H1 (cell line): ENCODE measurements around the gene MYL9. TPM values are rescaled to one million over a fixed set of nuclear protein-coding genes. Genes with fewer than 3 reads are reported as not detected.

Source experiments
- CTCF ChIA-PET: fragments of 300-600 bp; sonication (Branson Sonifier 250); formaldehyde crosslinking; loops from one replicate; lab custom pipeline; 2021; ENCODE audit not compliant: partially characterized antibody; lab: Charles Lee
- POLR2A ChIA-PET: fragments of 300-600 bp; sonication (Branson Sonifier 250); formaldehyde crosslinking; loops from one replicate; lab custom pipeline; 2021; ENCODE audit warnings: inconsistent platforms; ENCODE audit not compliant: partially characterized antibody; lab: Charles Lee
- DNase-seq, 2 experiments: peaks; one replicate each; pipeline versions ENCODE4 v3.0.0 to v3.0.0-alpha.2; 2010 to 2022; ENCODE audit warnings: low spot score in 2 of 2, low read depth in 1 of 2, mixed read lengths in 1 of 2
- FAIRE-seq: peaks from 2 replicates; lab custom pipeline; 2011; peaks lifted over from hg19 to GRCh38; lab: Jason Lieb, UNC
- H2AFZ ChIP-seq: 2 replicates; pipeline ENCODE4 v1.8.1; 2012; ENCODE audit warnings: low read length, inconsistent platforms
- H2AK5ac ChIP-seq: 2 replicates; pipeline ENCODE4 v1.6.1; 2013; ENCODE audit warnings: low read depth, low read length
- H2BK120ac ChIP-seq: replicated peaks from 2 replicates; pipeline ENCODE3; 2013; ENCODE audit warnings: low read depth, low read length, inconsistent platforms
- H2BK12ac ChIP-seq: 2 replicates; pipeline ENCODE4 v1.6.1; 2013; ENCODE audit warnings: low read depth, low read length
- H2BK15ac ChIP-seq: 2 replicates; pipeline ENCODE4 v1.6.1; 2013; ENCODE audit warnings: low read length
- H2BK20ac ChIP-seq: 2 replicates; pipeline ENCODE4 v1.6.1; 2013; ENCODE audit warnings: low read length
- H2BK5ac ChIP-seq: 2 replicates; pipeline ENCODE4 v1.6.1; 2013; ENCODE audit warnings: low read depth, low read length
- H3K14ac ChIP-seq: 2 replicates; pipeline ENCODE4 v1.6.1; 2013; ENCODE audit warnings: inconsistent platforms; ENCODE audit not compliant: insufficient read length
- H3K18ac ChIP-seq: 2 replicates; pipeline ENCODE4 v1.6.1; 2013; ENCODE audit warnings: low read length; ENCODE audit errors: extremely low read depth
- H3K23ac ChIP-seq: 2 replicates; pipeline ENCODE4 v1.6.1; 2013; ENCODE audit warnings: inconsistent platforms; ENCODE audit not compliant: insufficient read length
- H3K23me2 ChIP-seq: 2 replicates; pipeline ENCODE4 v1.6.1; 2013; ENCODE audit warnings: low read depth, low read length
- H3K27ac ChIP-seq: 2 replicates; pipeline ENCODE4 v1.6.1; 2011; ENCODE audit warnings: low read depth, low read length, inconsistent platforms
- H3K27me3 ChIP-seq, 4 experiments: replicated peaks in 1 of 4; 1 replicate in 1 of 4; 2 replicates in 3 of 4; pipeline versions ENCODE4 v1.6.1 to v1.8.1; 2011 to 2013; ENCODE audit warnings: low read length in 3 of 4, mild to moderate bottlenecking in 3 of 4, inconsistent platforms in 2 of 4, mixed read lengths in 2 of 4, moderate library complexity in 1 of 4; ENCODE audit not compliant: control insufficient read depth in 3 of 4, insufficient read depth in 3 of 4; ENCODE audit errors: extremely low read depth in 1 of 4
- H3K36me3 ChIP-seq, 4 experiments: 2 replicates each; pipeline versions ENCODE4 v1.6.1 to v1.8.1; 2011 to 2013; ENCODE audit warnings: mild to moderate bottlenecking in 4 of 4, low read length in 3 of 4, moderate library complexity in 2 of 4, control low read depth in 1 of 4, inconsistent platforms in 1 of 4; ENCODE audit not compliant: insufficient read depth in 4 of 4, control insufficient read depth in 2 of 4
- H3K4ac ChIP-seq: replicated peaks from 2 replicates; pipeline ENCODE3; 2013; ENCODE audit warnings: low read length, low read depth, mixed read lengths, inconsistent platforms; ENCODE audit not compliant: insufficient read length
- H3K4me1 ChIP-seq, 4 experiments: replicated peaks in 1 of 4; 1 replicate in 1 of 4; 2 replicates in 3 of 4; pipeline versions ENCODE4 v1.6.1 to v1.8.1; 2011 to 2013; ENCODE audit warnings: low read length in 3 of 4, inconsistent platforms in 2 of 4, mixed read lengths in 1 of 4; ENCODE audit not compliant: insufficient read depth in 4 of 4, control insufficient read depth in 3 of 4
- H3K4me2 ChIP-seq, 2 experiments: 2 replicates each; pipeline versions ENCODE4 v1.6.1 to v1.8.1; 2011 to 2013; ENCODE audit warnings: low read depth in 2 of 2, low read length in 2 of 2, control low read depth in 1 of 2, inconsistent platforms in 1 of 2, mild to moderate bottlenecking in 1 of 2; ENCODE audit not compliant: insufficient read depth in 1 of 2
- H3K4me3 ChIP-seq, 4 experiments: fragments of 200-600, 300-600 bp in 1 of 4; sonication (generic), shearing (Covaris generic), sonication (Bioruptor Twin) in 1 of 4; 2 replicates each; pipeline versions ENCODE4 v1.5.1 to v1.8.1; 2011 to 2016; ENCODE audit warnings: low read length in 4 of 4, low read depth in 3 of 4, control low read depth in 2 of 4, inconsistent platforms in 2 of 4, mild to moderate bottlenecking in 2 of 4, mixed read lengths in 1 of 4, moderate library complexity in 1 of 4; ENCODE audit not compliant: insufficient read depth in 2 of 4; ENCODE audit errors: extremely low read depth in 1 of 4
- H3K56ac ChIP-seq: replicated peaks from 2 replicates; pipeline ENCODE3; 2013; ENCODE audit warnings: low read depth, mild to moderate bottlenecking, mixed read lengths, low read length, inconsistent platforms; ENCODE audit not compliant: insufficient read length
- H3K79me1 ChIP-seq: 2 replicates; pipeline ENCODE4 v1.6.1; 2013; ENCODE audit warnings: low read depth, low read length, control low read depth
- H3K79me2 ChIP-seq, 2 experiments: 2 replicates each; pipeline versions ENCODE4 v1.6.1 to v1.8.1; 2012 to 2013; ENCODE audit warnings: low read length in 2 of 2, mild to moderate bottlenecking in 2 of 2, inconsistent platforms in 1 of 2; ENCODE audit not compliant: insufficient read depth in 2 of 2, control insufficient read depth in 1 of 2
- H3K9ac ChIP-seq, 4 experiments: replicated peaks in 1 of 4; 1 replicate in 1 of 4; 2 replicates in 3 of 4; pipeline versions ENCODE4 v1.6.1 to v1.8.1; 2011 to 2013; ENCODE audit warnings: low read depth in 3 of 4, low read length in 3 of 4, control low read depth in 2 of 4, mild to moderate bottlenecking in 2 of 4, moderate library complexity in 2 of 4, inconsistent platforms in 1 of 4; ENCODE audit errors: extremely low read depth in 1 of 4
- H3K9me3 ChIP-seq, 2 experiments: 2 replicates each; pipeline versions ENCODE4 v1.6.1 to v1.8.1; 2012 to 2013; ENCODE audit warnings: mild to moderate bottlenecking in 2 of 2, moderate library complexity in 2 of 2, control low read depth in 1 of 2, inconsistent platforms in 1 of 2, low read depth in 1 of 2, low read length in 1 of 2, mixed read lengths in 1 of 2; ENCODE audit not compliant: insufficient read depth in 2 of 2
- H4K20me1 ChIP-seq, 2 experiments: replicated peaks in 1 of 2; 2 replicates each; pipeline versions ENCODE3 to v1.8.1; 2011 to 2013; ENCODE audit warnings: inconsistent platforms in 2 of 2, low read length in 2 of 2, mild to moderate bottlenecking in 1 of 2; ENCODE audit not compliant: insufficient read depth in 2 of 2, control insufficient read depth in 1 of 2
- H4K5ac ChIP-seq: 2 replicates; pipeline ENCODE4 v1.6.1; 2013; ENCODE audit warnings: low read length, low read depth, mixed read lengths, inconsistent platforms; ENCODE audit not compliant: insufficient read length
- H4K8ac ChIP-seq: 2 replicates; pipeline ENCODE4 v1.8.0; 2013; ENCODE audit warnings: mild to moderate bottlenecking, moderate library complexity, low read length, inconsistent platforms; ENCODE audit not compliant: insufficient read depth; ENCODE audit errors: extremely low read depth
- H4K91ac ChIP-seq: replicated peaks from 2 replicates; pipeline ENCODE3; 2013; ENCODE audit warnings: low read length, mixed read lengths, inconsistent platforms; ENCODE audit not compliant: insufficient read length
- ASH2L ChIP-seq: fragments of 200-600, 300-600 bp; sonication (generic); IDR thresholded peaks from one replicate; pipeline ENCODE4 v1.7.1; 2017; ENCODE audit warnings: low read length
- CTCF ChIP-seq, 3 experiments: IDR thresholded peaks; 1 replicate in 2 of 3; 2 replicates in 1 of 3; pipeline versions ENCODE4 v1.5.1 to v1.6.1; 2011; ENCODE audit warnings: low read length in 3 of 3, mild to moderate bottlenecking in 3 of 3, inconsistent platforms in 2 of 3, low read depth in 1 of 3, moderate library complexity in 1 of 3; ENCODE audit not compliant: insufficient read depth in 1 of 3; ENCODE audit errors: control extremely low read depth in 1 of 3
- GTF2F1 ChIP-seq: IDR thresholded peaks from 2 replicates; pipeline ENCODE4 v1.6.1; 2012; ENCODE audit warnings: low read depth, low read length, improper control_type of control experiment, borderline replicate concordance
- HDAC6 ChIP-seq: IDR thresholded peaks from one replicate; pipeline ENCODE4 v1.7.1; 2012; ENCODE audit warnings: low read depth, mild to moderate bottlenecking, inconsistent platforms, low read length, moderate library complexity
- SP2 ChIP-seq: IDR thresholded peaks from 2 replicates; pipeline ENCODE4 v1.6.1; 2012; ENCODE audit warnings: mild to moderate bottlenecking, low read length, inconsistent platforms
- USF2 ChIP-seq: IDR thresholded peaks from 2 replicates; pipeline ENCODE4 v1.6.1; 2011; ENCODE audit warnings: low read length, improper control_type of control experiment
- YY1 ChIP-seq: IDR thresholded peaks from 2 replicates; pipeline ENCODE4 v1.6.1; 2011; ENCODE audit warnings: low read depth, mild to moderate bottlenecking, low read length
- WGBS, 2 experiments: shearing (Covaris generic) in 1 of 2; methylation state at CpG; one replicate each; pipeline versions ENCODE4 v1.1.6 to v1.1.7; 2013 to 2015; ENCODE audit warnings: low lambda C conversion rate in 2 of 2, mixed read lengths in 2 of 2, inconsistent platforms in 1 of 2, low coverage in 1 of 2, missing lambda C conversion rate in 1 of 2; ENCODE audit not compliant: insufficient replicate concordance in 2 of 2, insufficient coverage in 1 of 2, insufficient read length in 1 of 2; ENCODE audit errors: extremely low coverage in 1 of 2, missing lambda C conversion rate in 1 of 2; 5-methylcytosine and 5-hydroxymethylcytosine counted together
- polyA plus RNA-seq, 7 experiments: library from polyadenylated mRNA; depleted of rRNA in 3 of 7; stranded (reverse) in 5 of 7; unstranded in 2 of 7; fragments of >200 nt in 5 of 7; fragments of 200-250 nt in 2 of 7; gene quantifications; 1 replicate in 5 of 7; 2 replicates in 1 of 7; 4 replicates in 1 of 7; pipeline versions ENCODE4 v1.2.1 to v1.2.3, GENCODE V29; 2011 to 2013; ENCODE audit warnings: missing spikeins in 2 of 7, mixed read lengths in 2 of 7
- total RNA-seq: library from RNA; stranded (reverse); fragmentation: NEBNext Ultra II Directional; extraction: Animal tissue kit (Norgen Biotek cat#: 25700); gene quantifications from 2 replicates; pipeline ENCODE4 v1.2.1, GENCODE V29; 2021

The MYL9 gene
- total and polyA plus RNA-seq, 2 of the 8 experiments (the other 6 are each of a cell fraction or from before 2014, with no cell fraction given), result 26.8 to 193 TPM

- FAIRE-seq, result no peak
- peak overlapping the region; percentile 58; the same call in 1 of the 2 replicates for H2AK5ac ChIP-seq
- H3K79me2 ChIP-seq, result peaks cover 0 to 13% of the 10 kb centered on the region in 2 experiments; a peak in 1 of 4 replicates
- no peak overlapping the region for H3K27ac ChIP-seq
- no peak overlapping the region; the same call in 1 of the 2 replicates for H2BK5ac ChIP-seq
- H3K18ac ChIP-seq, result peak overlapping the region; percentile 1; the same call in 1 of the 2 replicates
- POLR2A ChIA-PET, result interaction anchor here (0.6 to 26.6 kb wide), 6 partner anchors 11 to 127 kb away, joined by 3 to 388 read pairs (median 33); partner anchors contain the start of genes RAB5IF and TGIF2
- H3K79me1 ChIP-seq, result peaks cover 5% of the 10 kb centered on the region
- peak overlapping the region in 1 of 2 experiments; percentile 19; a peak in 1 of 4 replicates for H3K4me2 ChIP-seq
- H4K8ac ChIP-seq, result no peak overlapping the region
- H3K4me1 ChIP-seq, result peaks cover 3 to 17% (median 11%) of the 10 kb centered on the region in 4 experiments; a peak in 6 of 7 replicates
- H2BK120ac ChIP-seq, result no peak overlapping the region
- peaks cover 6 to 7% of the 10 kb centered on the region in 2 experiments; a peak in 2 of 4 replicates for H3K9me3 ChIP-seq
- H2BK20ac ChIP-seq, result no peak overlapping the region
- no peak overlapping the region for H2AFZ ChIP-seq
- no peak overlapping the region for H3K4me3 ChIP-seq
- H2BK12ac ChIP-seq, result peak overlapping the region; percentile 27; the same call in 1 of the 2 replicates
- CTCF ChIA-PET, result interaction anchor here (0.7 to 14.2 kb wide), 13 partner anchors 11 to 49 kb away, joined by 3 to 202 read pairs (median 4); partner anchors contain the start of genes RAB5IF and TGIF2
- no peak overlapping the region for H2BK15ac ChIP-seq
- H4K91ac ChIP-seq, result peak overlapping the region; percentile 83
- H3K27me3 ChIP-seq, result no peaks in the 10 kb centered on the region
- WGBS, 2 experiments, result 100% methylated on average over 2 of the region's 2 CpGs; no CpG with 5 or more reads in 1 of the 2 experiments
- H3K56ac ChIP-seq, result no peak overlapping the region
- no peaks in the 10 kb centered on the region for H4K20me1 ChIP-seq
- H3K36me3 ChIP-seq, result peaks cover 4 to 51% (median 27%) of the 10 kb centered on the region in 4 experiments
- no peak overlapping the region for H3K23ac ChIP-seq
- no peak for DNase-seq
- no peak overlapping the region for H3K14ac ChIP-seq
- H3K23me2 ChIP-seq, result no peaks in the 10 kb centered on the region
- H3K9ac ChIP-seq, result no peak overlapping the region
- no peak overlapping the region for H4K5ac ChIP-seq
- peak overlapping the region; percentile 81 for H3K4ac ChIP-seq
- no peak for TF ChIP-seq USF2
- no peak for TF ChIP-seq SP2
- no peak for TF ChIP-seq HDAC6
- no peak for TF ChIP-seq YY1
- TF ChIP-seq GTF2F1, result no peak
- TF ChIP-seq CTCF (IDR thresholded peaks at IDR 0.05; ENCODE audit: control extremely low read depth in 1 of 3, insufficient read depth in 1 of 3, low read depth in 1 of 3, low read length in 3 of 3), result no peak
- no peak for TF ChIP-seq ASH2L
Observed at GRCh38 chr20:36584018-36584481, 42.7 kb downstream of the MYL9 start.
